HG03439 (cell line): ENCODE measurements around the gene MMP23B.

Experiments used
- ATAC-seq: cut with Tn5 transposase; IDR thresholded peaks from one replicate; pipeline ENCODE4 v1.9.1; 2021; ENCODE audit warnings: mild to moderate bottlenecking, moderate library complexity; ENCODE audit not compliant: unreplicated experiment

MMP23B gene

DNA sequence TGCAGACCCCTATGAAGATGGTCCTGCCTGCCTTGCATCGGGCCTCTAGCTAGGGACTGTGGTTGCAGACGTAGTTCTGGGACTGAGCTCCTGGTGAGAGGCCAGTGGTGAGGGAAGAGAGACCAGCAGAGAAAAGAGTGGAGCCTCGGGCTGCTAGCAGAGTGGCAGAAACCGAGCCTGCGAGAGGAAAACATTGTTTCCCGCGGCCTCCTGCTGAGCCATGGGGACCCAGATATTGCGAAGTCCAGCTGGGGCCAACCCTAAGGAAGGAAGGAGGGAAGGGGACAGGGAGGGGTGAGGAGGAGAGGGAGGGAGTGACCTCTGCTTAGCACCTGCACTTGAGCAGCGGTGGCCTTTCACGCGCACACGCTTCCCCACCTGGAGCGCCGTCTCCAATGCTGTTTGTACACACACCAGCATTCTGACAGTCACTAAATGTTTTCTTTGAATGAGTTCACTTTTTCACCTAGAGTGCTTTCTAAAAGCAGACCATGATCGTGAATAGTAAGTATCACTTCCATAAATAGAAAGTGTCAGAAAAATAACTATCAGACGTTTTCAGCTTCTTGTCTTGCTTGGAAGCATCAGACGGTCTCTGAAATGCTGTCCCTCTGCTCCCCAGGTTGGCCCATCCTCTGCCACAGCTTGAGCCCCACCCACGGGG, 29.5 kb upstream of the MMP23B start:
- ATAC-seq = no peak

DNA sequence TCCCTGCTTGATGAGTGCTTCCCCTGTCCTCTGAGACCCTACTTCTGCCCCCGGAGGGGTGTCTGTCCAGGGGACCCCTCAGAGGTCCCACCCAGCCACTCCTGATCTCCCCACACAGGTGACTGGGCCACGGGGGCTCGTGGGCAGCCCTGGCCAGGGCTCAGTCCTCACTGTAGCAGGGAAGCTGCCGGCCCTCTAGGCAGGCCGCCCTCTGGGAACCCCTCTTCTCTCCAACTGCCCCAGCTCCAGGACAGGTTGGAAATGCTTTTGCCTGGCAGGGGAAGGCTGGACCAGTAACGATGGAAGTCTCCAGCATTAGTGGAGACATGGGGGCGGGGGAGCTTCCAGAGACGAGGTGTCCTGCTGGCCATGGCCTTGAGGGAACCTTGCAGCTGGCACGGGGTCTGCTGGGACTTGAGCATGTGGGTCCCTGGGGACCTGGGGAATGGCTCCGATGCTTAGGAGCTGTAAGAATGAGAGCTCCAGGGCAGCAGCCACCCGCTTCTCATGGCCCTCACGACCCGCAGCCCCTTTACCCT, 28.9 kb upstream of the MMP23B start:
- ATAC-seq = no peak

DNA sequence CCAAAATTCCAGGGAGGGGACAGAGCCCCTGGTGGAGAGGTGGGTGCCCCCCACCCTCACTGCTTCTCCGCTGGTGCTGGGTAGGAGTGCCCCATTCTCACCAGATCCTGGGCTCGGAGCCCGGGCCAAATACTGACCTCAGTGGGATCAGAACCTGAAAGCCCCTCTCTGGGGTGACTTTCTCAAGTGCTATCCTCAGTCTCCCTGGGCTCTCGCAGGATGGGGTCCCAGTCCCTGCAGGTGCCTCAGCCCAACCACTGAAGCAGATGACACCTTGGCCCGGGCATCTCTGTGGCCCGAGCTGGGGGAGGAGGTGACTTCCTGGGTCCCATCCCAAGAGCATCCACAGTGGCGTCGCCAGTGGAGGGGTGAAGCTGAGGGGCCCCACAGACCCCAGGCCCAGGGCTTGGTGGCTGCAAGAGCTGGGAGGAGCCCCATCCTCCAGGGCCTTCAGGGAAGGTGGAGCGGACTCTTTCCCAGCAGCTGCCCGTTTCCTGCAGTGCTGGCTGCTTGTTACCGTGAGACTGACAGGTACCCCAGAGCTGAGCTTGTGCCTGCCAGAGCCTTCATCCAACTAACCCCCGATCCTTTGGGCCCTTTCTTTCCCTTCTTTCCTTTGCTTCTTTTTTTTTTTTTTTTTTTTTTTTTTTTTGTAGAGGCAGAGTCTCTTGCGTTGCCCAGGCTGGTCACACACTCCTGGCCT, 28.2 kb upstream of the MMP23B start:
- ATAC-seq = no peak

DNA sequence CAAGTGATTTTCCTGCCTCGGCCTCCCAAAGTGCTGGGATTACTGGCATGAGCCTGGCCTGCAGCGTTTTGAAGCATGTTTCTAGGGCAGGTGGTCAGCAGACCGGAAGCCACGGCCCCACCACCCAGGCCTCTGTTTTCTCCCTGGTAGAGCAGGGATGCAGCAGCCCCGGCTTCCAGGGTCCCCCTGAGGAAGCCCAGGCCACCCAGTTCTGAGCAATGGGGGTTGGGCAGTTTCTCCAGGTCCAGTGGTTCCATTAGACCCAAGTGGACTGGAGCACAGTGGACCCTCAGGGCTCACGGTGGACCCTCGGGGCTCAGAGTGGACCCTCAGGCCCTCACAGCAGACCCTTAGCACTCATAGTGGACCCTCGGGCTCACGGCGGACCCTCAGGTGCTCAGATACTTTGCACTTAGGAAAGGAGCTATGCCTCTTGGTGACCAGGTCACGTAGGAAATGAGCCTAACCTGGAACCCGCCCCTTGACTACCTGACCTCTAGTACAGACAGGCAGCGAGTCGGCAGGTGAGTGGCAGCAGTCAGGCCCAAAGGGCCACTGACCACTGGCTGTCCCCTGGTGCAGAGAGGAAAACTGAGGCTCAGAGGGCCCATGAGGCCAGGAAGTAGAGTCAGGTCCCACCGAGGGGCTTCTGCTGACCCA, 27.5 kb upstream of the MMP23B start:
- ATAC-seq = no peak

DNA sequence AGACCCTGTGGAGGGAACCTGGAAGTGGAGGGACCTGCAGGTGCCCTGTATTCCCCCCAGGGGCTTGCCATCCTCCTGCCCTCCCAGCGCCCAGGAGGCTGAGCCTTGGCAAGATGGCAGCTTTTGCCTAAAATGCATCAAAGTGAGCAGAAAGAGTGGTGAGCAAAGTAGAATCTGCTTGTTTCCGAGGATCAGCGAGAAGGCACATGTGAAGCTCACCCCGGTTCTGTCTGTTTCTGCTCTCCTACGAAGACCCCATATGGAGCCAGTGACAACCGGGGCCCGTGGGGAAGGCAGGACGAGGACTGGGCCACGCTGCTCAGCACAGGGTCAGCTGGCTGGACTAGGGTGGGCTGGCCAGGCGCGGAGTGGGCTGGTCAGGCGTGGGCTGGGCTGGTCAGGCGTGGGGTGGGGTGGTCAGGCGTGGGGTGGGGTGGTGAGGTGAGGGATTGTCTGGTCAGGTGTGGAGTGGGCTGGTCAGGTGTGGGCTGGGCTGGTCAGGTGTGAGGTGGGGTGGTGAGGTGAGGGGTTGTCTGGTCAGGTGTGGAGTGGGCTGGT, 26.9 kb upstream of the MMP23B start:
- ATAC-seq = no peak

DNA sequence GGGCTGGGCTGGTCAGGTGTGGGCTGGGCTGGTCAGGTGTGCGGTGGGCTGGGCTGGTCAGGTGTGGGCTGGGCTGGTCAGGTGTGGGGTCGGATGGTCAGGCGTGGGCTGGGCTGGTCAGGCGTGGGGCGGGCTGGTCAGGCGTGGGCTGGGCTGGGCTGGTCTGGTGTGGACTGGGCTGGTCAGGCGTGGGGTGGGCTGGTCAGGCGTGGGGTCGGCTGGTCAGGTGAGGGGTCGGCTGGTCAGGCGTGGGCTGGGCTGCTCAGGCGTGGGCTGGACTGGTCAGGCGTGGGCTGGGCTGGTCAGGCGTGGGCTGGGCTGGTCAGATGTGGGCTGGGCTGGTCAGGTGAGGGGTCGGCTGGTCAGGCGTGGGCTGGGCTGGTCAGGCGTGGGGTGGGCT, 26.2 kb upstream of the MMP23B start:
- ATAC-seq = no peak

DNA sequence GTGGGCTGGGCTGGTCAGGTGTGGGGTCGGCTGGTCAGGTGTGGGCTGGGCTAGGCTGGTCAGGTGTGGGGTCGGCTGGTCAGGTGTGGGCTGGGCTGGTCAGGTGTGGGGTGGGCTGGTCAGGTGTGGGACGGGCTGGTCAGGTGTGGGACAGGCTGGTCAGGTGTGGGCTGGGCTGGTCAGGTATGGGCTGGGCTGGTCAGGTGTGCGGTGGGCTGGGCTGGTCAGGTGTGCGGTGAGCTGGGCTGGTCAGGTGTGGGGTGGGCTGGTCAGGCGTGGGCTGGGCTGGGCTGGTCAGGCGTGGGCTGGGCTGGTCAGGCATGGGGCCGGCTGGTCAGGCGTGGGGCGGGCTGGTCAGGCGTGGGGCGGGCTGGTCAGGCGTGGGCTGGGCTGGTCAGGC, 25.7 kb upstream of the MMP23B start:
- no peak for ATAC-seq

DNA sequence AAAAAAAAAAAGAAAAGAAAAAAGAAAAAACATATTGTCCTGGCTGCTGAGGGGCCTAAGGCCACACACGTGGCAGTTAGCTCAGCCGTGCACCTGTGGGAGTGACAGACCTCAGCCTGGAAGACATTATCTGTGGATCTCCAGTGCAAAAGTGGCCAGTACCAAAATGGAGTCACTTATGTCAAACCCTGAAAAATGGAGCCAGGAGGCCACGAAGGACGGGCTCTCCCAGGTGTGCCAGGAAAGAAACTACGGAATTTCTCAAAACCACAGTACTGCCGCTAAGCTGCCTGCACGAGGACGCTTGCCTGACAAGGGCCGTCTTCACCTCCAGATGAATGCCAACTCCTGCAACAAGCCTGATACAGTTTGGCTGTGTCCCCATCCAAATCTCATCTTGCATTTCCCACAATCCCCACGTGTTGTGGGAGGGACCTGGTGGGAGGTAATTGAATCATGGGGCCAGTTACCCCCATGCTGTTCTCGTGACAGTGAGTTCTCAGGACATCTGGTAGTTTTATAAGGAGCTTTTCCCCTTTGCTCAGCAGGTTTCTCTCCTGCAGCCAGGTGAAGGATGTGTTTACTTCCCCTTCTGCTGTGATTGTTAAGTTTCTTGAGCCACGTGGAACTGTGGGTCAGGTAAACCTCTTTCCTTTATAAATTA, 22.0 kb upstream of the MMP23B start:
- no peak for ATAC-seq

DNA sequence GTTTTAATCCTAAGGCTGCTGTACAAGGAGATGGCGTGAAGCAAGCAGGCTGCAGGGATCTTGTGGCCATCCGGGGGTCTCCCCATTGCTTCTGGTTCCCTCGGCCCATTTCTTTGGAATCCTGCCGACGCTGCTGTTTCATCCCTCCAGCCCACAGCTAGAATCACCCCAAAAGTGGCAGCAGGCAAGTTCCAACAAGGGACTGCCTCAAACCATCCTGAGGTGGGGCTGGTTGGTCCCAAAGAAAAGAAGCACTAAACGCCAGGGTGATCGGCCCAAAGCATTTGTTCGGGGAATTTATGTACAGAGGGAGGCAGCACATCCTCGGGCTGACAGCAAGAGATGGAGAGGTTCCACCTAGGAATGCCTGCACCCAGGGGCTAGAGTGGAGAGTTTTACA, 21.2 kb upstream of the MMP23B start:
- ATAC-seq = no peak

DNA sequence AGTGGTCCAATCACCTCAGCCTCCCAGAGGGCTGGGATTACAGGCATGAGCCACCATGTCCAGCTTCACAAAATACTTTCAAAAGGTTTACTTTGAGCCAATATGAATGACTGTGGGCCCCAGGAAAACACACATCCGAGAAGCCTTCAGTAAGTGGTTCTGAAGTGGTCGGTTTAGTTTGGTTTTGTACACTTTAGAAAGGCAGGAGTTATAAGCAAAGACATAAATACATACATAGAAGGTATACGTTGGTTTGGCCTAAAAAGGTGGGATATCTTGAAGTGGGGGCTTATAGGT, 19.9 kb upstream of the MMP23B start:
- no peak for ATAC-seq

DNA sequence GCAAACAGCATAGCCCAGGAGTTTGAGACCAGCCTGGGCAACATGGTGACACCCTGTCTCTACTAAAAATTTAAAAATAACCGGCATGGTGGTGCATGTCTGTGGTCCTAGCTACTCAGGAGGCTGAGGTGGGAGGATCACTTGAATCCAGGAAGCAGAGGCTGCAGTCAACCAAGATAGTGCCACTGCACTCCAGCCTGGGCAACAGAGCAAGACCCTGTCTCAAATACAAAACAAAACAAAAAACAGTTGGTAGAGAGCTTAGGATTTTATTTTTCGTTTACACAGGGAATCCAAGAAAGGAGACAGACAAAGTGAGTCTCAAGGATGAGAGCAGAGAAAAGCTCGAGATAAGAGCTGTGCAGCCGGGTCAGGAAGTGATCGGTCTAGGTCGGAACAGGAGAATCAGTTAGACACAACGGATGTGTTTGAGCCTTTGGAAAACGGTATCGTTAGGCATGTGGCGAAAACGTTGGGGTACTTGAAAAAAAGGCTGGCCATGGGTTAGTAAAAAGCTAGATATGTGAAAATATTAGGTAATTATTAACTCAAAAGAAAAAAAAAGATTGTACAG, 18.4 kb upstream of the MMP23B start:
- no peak for ATAC-seq

GRCh38 chr1:1614204-1614953, 17.6 kb upstream of the MMP23B start:
- ATAC-seq = no peak

DNA sequence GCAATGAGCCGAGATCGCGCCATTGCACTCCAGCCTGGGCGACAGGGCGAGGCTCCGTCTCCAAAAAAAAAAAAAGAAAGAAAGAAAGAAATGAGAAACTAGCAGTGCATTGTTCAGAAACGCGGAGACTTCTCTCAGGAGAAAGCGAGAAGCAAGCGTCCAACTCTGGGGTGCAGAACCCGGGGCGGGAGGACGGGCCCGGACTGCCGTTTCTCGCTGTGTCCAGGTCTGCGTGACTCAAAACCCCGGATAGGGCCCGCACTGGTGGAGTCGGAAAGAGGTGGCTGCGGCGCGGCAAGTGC, 17.1 kb upstream of the MMP23B start:
- ATAC-seq = no peak

DNA sequence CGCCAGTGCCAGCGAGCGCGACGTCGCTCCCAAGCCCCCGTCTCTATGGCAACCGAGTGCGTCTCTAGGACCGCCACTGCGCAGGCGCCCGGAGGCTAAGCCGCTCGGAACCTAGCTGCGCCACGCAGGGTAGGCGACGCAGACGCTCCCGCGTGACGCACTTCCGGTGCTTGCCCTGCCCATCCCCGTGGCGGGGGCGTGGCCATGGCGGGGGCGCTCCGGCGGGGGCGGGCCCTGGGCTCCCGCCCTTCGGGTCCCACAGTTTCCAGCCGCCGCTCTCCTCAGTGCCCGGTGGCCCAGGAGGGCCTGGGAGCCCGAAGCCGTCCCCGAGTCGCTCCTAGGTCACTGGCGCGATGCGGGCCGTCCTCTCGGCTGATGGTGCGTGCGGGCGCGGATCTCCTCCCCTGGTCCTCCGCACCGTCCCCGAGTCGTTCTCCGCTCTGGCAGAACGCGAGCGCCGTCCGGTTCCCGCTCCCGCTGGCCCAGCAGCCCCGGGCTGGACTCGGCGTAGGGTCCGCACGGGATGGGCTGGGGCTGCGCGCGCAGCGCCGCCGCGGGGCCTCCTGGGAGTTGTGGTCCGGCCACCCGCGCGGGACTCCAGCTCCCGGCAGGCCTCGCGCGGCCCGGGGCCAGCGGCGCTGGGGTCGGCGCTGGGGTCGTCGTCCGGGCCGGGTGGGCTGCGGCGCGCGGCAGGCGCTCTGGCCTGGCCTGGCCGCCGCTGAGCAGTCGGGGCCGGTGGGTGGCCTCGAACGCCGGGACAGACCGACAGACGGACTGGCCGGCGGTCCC, 16.5 kb upstream of the MMP23B start, which contains the start of gene MIB2:
Gene MIB2, plus strand, starts transcription at position 245 of the 789 bp plus-strand sequence. CDS start 7,953 bp downstream, outside the sequence.
- peak; percentile 79 for ATAC-seq

DNA sequence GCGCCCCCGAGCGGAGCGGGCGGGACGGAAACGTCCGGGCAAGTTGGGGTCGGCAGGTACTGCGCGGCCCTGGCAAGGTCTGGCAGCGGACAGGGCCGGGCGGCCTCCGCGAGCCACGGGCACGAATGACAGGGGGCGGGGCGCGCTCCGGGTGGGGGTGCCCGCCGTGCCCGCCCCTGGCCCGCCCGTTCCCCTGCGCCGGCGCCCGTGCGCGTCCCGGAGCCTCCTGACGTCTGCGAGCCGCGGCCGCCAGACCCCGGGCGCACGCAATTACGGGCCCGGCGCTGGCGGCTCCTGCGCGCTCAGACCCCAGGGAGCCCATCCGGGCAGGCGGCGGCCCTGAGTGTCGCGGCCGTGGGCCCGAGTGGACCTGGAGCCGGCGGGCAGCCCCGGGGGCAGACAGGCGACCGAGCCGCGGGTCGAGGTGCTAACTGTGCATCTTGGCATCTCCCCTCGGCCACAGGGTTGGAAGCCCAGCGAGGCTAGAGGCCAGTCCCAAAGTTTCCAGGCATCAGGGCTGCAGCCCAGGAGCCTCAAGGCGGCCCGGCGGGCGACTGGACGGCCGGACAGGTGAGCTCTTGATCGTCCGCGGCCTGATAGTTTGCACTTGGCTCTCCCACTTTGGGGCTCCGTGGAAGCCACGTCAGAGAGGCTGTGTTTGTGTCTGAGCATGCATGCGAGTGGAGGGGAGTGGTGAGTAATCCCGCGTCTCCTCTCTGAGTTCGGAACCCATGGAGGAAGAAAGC, 15.8 kb upstream of the MMP23B start:
- peak; percentile 16 for ATAC-seq

- ATAC-seq = no peak
Measured at GRCh38 chr1:1616838-1617237, 15.1 kb upstream of the MMP23B start.

DNA sequence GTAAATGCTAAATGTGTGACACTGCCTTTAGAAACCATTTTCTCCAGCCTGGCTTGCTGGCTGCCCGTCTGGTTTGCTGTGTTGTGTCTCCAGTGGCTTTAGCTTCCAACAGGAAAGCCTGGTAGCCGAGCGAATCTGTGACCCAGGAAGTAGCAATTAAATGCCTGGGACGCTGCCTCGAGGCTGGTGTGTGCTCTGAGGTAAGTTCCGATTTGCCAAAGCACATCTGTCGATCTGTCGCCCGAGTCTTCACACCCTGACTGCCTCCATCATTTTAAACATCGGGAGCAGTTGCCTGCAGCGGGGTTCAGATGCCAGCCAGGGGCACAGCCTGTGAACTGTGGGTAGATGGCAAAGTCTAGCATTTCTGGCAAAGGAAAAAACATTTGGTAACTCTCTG, 14.5 kb upstream of the MMP23B start:
- no peak for ATAC-seq

DNA sequence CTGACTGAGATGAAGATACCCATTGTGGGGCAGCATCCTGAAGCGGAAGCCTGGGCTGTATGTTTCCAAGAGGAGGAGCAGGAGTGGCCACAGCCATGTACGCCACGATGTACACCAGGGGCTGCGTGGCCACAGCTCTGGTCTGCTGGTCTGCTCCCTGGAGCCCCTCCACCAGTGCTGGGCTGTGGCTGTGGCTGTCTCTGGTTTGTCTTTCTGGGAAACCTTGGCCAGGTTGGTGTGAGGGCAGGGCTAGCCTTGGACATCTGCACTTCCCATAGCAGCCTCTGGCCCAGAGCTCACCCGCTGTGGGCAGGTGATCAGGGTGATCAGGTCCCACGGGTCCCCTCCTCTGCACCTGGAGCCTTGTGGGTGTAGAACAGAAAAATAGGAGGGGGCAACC, 14.0 kb upstream of the MMP23B start:
- no peak for ATAC-seq
